ENCODE results near the gene DISC1. TPM values are rescaled to one million over a fixed set of nuclear protein-coding genes. Genes with fewer than 3 reads are reported as not detected.
"Not testable (repeated sequence)": the region's sequence is repeated elsewhere in the genome, so short reads cannot be mapped to it uniquely, and the experiment has no call there.

DISC1 gene
- polyA plus RNA-seq, 1 donor: 6.3 TPM

GRCh38 chr1:231957359-231957758 lies 330.8 kb downstream of the DISC1 start:
- DNase-seq (ENCODE audit: low read depth): no peak

- DNase-seq (ENCODE audit: low read depth): no peak
These were observed 331.9 kb downstream of the DISC1 start for GRCh38 chr1:231958448-231958847.

- no peak for DNase-seq (ENCODE audit: low read depth)
These were observed 332.8 kb downstream of the DISC1 start for GRCh38 chr1:231959225-231959884.

GRCh38 chr1:231961801-231962200 lies 335.2 kb downstream of the DISC1 start:
- DNase-seq (ENCODE audit: low read depth): not testable (repeated sequence)

- DNase-seq (ENCODE audit: low read depth): no peak
These were observed 336.0 kb downstream of the DISC1 start for GRCh38 chr1:231962636-231963035.

- DNase-seq (ENCODE audit: low read depth): no peak
These were observed 337.7 kb downstream of the DISC1 start for GRCh38 chr1:231964241-231964640.

GRCh38 chr1:231964961-231965360 lies 338.4 kb downstream of the DISC1 start:
- no peak for DNase-seq (ENCODE audit: low read depth)

- no peak for DNase-seq (ENCODE audit: low read depth)
These were observed 339.0 kb downstream of the DISC1 start for GRCh38 chr1:231965615-231966014.

- DNase-seq (ENCODE audit: low read depth): no peak
These were observed 340.4 kb downstream of the DISC1 start for GRCh38 chr1:231966983-231967382.

- DNase-seq (ENCODE audit: low read depth): no peak
These were observed 342.5 kb downstream of the DISC1 start for GRCh38 chr1:231969076-231969475.

- not testable (repeated sequence) for DNase-seq (ENCODE audit: low read depth)
These were observed 343.2 kb downstream of the DISC1 start for GRCh38 chr1:231969761-231970160.

- no peak for DNase-seq (ENCODE audit: low read depth)
These were observed 344.1 kb downstream of the DISC1 start for GRCh38 chr1:231970684-231971083.

GRCh38 chr1:231971397-231972110 lies 345.0 kb downstream of the DISC1 start:
- DNase-seq (ENCODE audit: low read depth): no peak

GRCh38 chr1:231972111-231972445 lies 345.5 kb downstream of the DISC1 start:
- no peak for DNase-seq (ENCODE audit: low read depth)

- no peak for DNase-seq (ENCODE audit: low read depth)
These were observed 347.2 kb downstream of the DISC1 start for GRCh38 chr1:231973830-231974229.

- no peak for DNase-seq (ENCODE audit: low read depth)
These were observed 349.6 kb downstream of the DISC1 start for GRCh38 chr1:231976231-231976630.

- DNase-seq (ENCODE audit: low read depth): no peak
These were observed 355.1 kb downstream of the DISC1 start for GRCh38 chr1:231981675-231982074.

- no peak for DNase-seq (ENCODE audit: low read depth)
These were observed 356.4 kb downstream of the DISC1 start for GRCh38 chr1:231982871-231983587.

GRCh38 chr1:231983588-231984193 lies 357.1 kb downstream of the DISC1 start:
- DNase-seq (ENCODE audit: low read depth): no peak

- no peak for DNase-seq (ENCODE audit: low read depth)
These were observed 358.9 kb downstream of the DISC1 start for GRCh38 chr1:231985296-231986023.

- no peak for DNase-seq (ENCODE audit: low read depth)
These were observed 360.2 kb downstream of the DISC1 start for GRCh38 chr1:231986631-231987336.
